8988T (cell line): Measurements from ENCODE around the gene GLT1D1.
"Not testable (repeated sequence)": the region's sequence is repeated elsewhere in the genome, so short reads cannot be mapped to it uniquely, and the experiment has no call there.

ENCODE experiments used
- DNase-seq: peaks from one replicate; pipeline ENCODE4 v3.0.0; 2011

GLT1D1 gene

GRCh38 chr12:128852885-128853599 lies at the start of gene GLT1D1:
Gene GLT1D1 (plus strand): TSS chr12:128853478. CDS start chr12:128853582, 104 bp downstream.
- no peak for DNase-seq

- DNase-seq = no peak
Observed at GRCh38 chr12:128803788-128804187, 49.5 kb upstream of the GLT1D1 start.

DNA sequence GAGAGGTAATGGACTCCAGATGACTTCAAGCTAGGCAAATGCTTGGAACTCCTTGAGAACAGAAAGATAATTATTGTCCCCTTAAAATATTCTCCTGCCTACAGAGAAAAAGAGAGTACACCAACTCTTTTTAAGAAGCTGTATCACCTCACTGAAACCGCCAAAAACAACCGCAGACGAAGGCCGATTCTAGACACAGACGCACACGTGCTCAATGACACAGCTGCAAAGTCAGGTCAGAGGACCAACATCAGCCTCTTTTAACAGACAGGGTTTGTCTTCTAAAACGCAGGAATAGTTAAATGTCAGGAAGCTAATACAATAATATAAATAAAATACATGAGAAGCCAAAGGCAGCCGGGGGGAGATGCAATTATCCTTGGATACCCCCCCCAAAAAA lies 48.5 kb upstream of the GLT1D1 start:
- no peak for DNase-seq

DNA sequence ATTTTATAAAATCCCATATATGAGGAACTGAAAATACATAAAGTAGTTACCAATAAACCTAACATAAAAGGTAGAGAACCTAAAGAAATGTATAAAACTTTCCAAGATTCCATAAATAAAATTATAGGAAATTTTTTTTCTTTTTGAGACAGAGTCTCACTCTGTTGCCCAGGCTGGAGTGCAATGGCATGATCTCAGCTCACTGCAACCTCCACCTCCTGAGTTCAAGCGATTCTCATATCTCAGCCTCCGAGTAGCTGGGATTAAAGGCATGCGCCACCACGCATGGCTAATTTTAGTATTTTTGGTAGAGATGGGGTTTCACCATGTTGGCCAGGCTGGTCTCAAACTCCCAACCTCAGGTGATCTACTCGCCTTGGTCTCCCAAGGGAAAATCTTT lies 47.9 kb upstream of the GLT1D1 start:
- DNase-seq = not testable (repeated sequence)

GRCh38 chr12:128806573-128806972 lies 46.7 kb upstream of the GLT1D1 start:
- DNase-seq = no peak

DNA sequence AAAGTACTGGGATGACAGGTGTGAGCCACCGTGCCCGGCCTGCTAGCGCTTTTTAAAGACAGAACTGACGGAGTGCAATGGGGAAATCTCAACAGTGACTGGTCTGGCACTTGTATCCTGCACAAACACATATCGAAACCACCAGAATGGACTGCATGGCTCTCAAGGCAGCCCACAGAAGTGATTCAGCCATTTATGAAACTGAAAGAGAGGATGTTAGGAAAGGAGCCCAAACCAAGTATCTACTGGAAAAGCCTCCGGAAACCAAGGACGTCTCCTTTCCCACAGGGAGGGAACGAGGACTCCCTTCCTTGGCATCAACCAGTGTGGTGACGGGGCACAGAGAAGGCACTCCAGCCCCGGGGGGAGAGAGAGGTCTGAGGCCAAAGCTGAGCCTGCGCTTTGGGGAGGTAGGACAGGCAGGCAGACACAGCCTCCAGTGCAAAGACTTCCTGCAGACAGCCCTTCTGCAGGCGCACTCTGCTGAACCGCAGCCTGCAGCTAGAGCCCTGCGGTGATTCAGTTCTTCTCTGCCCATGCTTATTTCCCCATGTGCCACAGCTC lies 46.0 kb upstream of the GLT1D1 start:
- no peak for DNase-seq

GRCh38 chr12:128808651-128809050 lies 44.6 kb upstream of the GLT1D1 start:
- no peak for DNase-seq

DNA sequence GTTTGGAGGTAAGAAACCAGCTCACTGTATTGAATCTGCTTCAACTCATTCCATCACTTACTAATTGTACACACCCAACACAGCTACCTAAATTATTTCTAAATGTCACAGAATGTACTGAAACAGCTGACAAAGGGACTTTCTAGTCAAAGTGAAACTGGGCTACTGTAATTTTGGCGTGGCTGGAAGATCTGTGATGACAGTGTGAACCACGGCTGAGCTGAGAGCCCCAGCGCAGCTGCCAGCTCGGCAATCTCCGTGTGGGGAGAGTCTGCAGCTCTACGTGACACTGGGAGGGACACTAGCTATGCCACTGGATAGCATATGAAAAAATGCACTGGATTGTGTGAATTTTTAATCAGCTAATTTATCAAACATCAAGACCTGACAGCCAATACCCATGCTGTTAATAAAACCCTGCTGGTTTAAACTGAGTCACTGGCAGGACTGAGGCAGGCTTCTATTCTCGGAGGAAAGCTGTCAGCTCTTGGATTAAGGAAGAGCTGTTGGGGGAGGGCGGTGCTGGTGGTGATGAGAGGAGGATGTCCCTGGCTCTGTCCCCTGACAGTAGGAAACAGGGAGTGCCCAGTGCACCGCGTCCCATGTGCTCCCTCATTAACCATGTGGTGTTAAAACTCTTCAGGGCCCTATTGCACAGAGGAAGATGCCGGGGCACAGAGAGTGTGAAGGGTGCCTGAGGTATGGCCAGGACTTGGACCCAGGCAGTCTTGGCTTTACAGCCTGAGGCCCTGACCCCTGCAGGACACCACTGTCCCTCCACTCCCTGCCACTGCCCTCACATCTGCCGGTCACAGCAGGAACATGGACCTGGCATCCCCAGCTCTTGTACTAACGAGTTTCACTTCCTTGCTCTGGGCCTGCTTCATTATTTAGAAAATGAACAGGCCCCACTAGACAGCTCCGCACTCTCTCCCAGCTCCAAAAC lies 42.8 kb upstream of the GLT1D1 start:
- no peak for DNase-seq

- no peak for DNase-seq
Observed at GRCh38 chr12:128811806-128812205, 41.5 kb upstream of the GLT1D1 start.

DNA sequence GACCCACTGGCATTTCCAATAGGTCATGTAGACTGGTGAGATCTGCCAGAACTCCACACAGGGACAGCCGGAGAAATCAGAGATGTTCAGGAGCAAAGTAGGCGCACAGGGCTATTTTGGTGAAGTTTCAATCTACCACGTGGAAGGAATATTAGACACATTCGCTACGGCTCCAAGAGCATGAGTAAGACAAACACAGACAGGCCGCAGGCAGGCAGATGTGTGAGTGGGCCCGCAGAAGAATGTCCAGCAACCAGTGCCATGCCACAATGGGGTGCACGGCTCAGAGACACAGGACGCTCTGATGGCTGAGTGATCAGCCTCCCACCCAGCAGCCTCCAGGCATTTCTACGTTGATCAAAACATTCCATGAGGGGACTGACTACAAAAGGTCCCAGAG lies 39.9 kb upstream of the GLT1D1 start:
- DNase-seq = no peak

DNA sequence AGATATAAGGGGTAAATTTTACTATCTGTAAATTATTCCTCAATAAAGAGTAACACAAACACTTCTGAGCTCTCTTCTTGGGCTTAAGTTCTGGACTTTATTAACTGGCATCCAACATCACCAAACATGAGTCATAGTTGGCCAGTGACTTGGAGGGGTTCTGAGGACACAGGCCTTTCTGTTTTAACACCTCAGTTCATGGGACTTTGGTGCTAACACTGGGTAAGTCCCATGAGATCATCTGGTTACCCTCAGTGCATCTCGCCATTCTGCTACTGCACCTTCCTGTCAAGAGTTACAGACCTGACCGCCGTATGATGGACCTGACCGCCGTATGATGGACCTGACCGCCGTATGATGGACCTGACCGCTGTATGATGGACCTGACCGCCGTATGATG lies 39.4 kb upstream of the GLT1D1 start:
- DNase-seq = no peak

- no peak for DNase-seq
Observed at GRCh38 chr12:128814411-128815261, 38.6 kb upstream of the GLT1D1 start.

DNA sequence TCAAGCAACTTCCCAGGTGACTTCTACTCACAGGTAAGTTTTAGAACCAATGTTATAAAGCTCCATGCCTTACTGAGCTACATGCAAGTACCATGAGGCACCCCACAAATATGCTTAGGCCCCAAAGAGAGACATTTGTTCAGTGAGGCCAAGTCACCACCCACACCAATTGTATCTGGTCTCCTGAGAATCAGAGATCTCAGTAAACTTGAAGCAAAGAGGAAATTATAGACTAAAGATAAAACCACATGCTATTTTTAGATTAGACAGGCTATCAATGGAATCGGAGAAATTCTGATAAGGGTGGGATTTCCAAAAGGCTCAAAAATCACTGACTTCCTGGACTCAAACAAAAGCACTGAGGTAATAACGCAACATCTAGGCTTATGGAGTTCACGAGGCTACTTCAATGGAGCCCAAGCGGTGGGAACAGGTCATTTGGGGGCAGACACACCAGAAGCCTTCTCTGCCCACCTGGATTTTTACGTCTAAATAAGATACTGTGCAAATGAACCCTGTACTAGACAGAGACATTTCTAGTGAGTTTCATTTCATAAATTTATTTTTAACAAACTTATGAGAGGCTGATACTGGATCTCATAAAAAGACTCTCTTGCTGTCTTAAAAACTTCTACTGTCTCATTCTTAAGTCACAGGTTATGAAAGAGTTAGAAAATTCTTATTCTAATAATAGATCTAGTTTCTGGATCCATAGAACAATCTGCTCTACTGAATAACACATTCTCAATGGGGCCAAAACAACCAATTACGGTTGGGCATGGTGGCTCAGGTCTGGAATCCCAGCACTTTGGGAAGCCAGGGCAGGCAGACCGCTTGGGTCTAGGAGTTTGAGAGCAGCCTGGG lies 37.3 kb upstream of the GLT1D1 start:
- DNase-seq = no peak

DNA sequence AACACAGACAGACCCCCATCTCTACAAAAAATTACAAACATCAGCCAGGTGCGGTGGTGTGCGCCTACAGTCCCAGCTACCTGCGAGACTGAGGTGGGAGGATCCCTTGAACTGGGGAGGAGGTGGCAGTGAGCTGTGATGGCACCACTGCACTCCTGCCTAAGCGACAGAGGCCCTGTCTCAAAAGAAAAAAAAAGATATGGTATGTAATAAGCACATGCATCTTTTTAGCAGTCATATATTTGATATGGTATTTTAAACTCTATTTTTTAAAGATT lies 36.7 kb upstream of the GLT1D1 start:
- no peak for DNase-seq

GRCh38 chr12:128817111-128818015 lies 35.9 kb upstream of the GLT1D1 start:
- DNase-seq = no peak

DNA sequence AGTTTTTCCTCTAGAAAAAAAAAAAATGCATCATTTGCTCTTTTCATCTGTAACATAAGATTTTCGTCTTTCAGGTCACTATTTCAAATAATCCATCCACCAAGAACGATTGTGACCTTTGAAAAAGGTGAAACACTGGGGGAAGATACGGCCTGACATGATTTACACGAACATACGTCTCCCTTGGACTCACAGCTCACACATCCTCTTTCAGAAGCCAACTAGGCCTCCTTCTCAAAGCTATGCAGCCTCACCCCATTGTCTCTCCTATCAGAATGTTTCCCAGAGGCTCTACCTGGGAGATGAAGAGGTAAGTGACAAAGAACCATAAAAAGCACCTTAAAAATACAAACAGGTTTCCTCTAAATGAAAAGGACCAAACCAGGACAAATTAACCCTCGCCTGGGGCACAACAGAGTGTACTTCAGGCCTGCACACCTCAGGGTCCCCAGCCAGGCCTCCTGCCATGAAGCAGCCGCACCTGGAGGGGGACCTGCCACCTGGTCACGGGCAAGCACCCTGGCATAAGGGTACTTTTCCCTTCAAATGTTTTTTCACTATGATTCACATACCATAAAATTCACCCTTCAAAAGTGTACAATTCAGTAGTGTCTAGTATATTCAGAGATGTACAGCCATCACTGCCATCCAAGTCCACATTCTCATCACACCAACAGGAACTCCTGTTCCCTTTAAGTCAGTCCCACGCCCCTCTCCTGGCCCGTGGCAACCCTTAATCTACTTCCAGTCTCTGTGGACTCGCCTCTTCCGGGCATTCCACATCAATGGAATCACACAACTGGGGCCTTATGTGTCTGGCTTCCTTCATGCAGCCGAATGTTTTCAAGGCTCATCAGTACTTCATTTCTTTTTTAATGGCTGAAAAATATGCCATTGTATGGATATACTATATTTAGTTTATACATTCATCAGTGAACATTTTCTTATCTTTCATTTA lies 34.9 kb upstream of the GLT1D1 start:
- peak; percentile 55 for DNase-seq

GRCh38 chr12:128819293-128820144 lies 33.8 kb upstream of the GLT1D1 start:
- DNase-seq = no peak

DNA sequence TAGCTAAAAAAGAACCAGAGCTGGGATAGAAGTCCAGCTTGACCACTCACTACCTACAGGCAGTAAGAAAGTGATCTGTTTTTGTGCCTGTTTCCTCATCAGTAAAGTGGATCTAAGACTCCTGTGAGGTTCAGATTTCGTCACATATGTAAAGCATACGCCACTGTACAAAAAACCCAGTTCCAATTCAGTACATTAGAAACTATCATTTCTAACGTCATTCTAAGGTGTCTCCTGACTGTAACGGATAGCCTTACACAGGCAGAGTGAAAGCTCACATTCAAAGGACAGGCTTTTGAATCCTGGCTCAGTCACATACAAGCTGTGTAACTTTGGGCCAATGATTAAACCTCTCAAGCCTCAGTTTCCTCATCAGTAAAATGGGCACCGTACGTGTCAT lies 33.0 kb upstream of the GLT1D1 start:
- no peak for DNase-seq
